NCI-H2081 (cell line): Measurements from ENCODE around the gene LARP4.

Experiments
- DNase-seq, 2 experiments: peaks; one replicate each; lab custom pipeline; 2025; lab: John Stamatoyannopoulos, UW

The LARP4 gene

DNA sequence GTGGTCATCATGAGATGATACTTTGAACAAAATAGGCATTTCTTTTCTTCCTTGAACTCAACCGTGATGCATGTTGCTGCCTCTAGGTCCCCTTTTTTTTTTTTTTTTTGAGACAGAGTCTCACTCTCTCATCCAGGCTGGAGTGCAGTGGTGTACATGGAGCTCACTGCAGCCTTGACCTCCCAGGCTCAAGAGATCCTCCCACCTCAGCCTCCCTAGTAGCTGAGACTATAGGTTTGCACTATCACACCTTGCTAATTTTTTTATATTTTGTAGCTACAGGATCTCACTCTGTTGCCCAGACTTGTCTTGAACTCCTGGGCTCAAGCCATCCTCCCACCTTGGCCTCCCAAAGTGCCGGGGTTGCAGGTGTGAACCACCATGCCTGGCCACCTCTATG, 124.7 kb downstream of the LARP4 start:
- DNase-seq = no peak

DNA sequence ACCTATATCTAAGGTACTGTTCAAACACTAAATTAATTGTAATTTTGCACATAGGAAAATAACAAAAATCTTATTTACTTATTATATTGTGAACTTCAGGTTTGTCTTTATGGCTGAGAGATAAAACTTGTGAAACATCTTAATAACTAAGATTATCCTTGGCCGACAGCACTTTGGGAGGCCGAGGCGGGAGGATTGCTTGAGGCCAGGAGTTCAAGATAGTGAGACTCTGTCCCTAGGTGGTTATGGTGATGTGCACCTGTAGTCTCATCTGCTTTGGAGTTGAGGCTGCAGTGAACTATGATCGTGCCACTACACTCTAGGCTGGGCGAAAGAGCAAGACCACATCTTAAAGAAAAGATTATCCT, 126.7 kb downstream of the LARP4 start:
- DNase-seq = no peak

DNA sequence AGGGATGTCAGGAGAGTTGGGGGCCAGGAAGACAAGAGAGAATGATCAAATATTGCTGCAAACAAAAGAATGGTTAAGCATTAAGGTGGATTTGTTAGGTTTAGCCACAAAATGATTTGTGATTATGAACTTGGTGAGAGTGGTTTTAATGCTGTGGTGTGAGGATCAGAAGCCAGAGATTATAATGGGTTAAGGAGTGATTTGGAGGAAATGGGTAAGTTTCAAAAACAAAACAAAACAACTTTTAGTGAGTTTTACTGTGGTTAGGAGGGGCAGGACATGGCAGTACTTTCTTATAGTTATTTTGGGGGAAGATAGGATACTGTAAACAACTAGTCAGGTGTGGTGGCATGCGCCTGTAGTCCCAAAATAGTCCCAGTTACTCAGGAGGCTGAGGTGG, 128.1 kb downstream of the LARP4 start:
- no peak for DNase-seq

DNA sequence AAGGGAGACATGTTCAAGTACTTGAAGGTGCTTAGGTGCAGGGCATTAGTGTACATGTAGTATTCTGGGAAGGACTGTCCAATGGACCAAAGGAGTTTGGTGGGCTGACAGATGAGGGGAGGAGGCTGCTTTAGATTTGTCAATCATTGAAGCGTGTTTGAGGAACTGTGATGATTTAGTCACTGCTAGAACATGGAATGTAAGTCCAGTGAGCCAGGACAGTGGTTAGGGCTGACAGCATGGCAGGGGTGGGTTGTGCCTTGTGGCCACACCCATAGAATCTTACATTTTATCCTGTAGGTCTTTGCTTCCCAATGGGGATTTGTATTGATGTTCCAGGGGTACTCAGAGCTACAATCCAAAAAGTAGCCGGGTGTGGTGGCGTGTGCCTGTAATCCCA, 128.7 kb downstream of the LARP4 start:
- no peak for DNase-seq
